Lower leg skin (tissue), 4 donors: ENCODE measurements around the gene PNMT. TPM values are rescaled to one million over a fixed set of nuclear protein-coding genes. Genes with fewer than 3 reads are reported as not detected.

Experiments used
- DNase-seq, 2 donors: peaks; one replicate each; pipeline ENCODE4 v3.0.0-alpha.2; 2019; ENCODE audit warnings: low spot score in 2 of 2
- H3K4me3 ChIP-seq: fragments of 200-600 bp; sonication (generic); 2 replicates; pipeline ENCODE4 v1.5.1; 2017; ENCODE audit warnings: mild to moderate bottlenecking, low read depth; ENCODE audit not compliant: poor library complexity, severe bottlenecking
- POLR2A ChIP-seq, 2 donors: fragments of 450-650 bp; IDR thresholded peaks; one replicate each; pipeline ENCODE4 v1.6.1; 2016 to 2017; ENCODE audit warnings: antibody characterized with exemption in 2 of 2, mild to moderate bottlenecking in 1 of 2, moderate library complexity in 1 of 2
- WGBS, 2 donors: methylation state at CpG; one replicate each; pipeline ENCODE4 v1.1.5; 2018; 5-methylcytosine and 5-hydroxymethylcytosine counted together
- intact Hi-C: fragments of 100-400 bp; cut with DNase I; formaldehyde crosslinking; loops from one replicate; pipeline ENCODE4 v1.15.0; 2023; ENCODE audit warnings: low total_unique reads
- total RNA-seq, 4 donors: library from RNA; depleted of rRNA; stranded (reverse); fragments of >200 nt; gene quantifications; one replicate each; pipeline ENCODE4 v1.1.0, GENCODE V29; 2016
- TF ChIP-seq, protein P1 (sequence below), 3 donors: fragments of 450-650 bp; IDR thresholded peaks; one replicate each; pipeline ENCODE4 v1.5.1; 2016; ENCODE audit warnings: antibody characterized with exemption in 3 of 3, mild to moderate bottlenecking in 3 of 3, moderate library complexity in 2 of 3

PNMT gene
- total RNA-seq, 4 donors from 2014 or later: 1.6 to 3.8 (median 1.9) TPM

DNA sequence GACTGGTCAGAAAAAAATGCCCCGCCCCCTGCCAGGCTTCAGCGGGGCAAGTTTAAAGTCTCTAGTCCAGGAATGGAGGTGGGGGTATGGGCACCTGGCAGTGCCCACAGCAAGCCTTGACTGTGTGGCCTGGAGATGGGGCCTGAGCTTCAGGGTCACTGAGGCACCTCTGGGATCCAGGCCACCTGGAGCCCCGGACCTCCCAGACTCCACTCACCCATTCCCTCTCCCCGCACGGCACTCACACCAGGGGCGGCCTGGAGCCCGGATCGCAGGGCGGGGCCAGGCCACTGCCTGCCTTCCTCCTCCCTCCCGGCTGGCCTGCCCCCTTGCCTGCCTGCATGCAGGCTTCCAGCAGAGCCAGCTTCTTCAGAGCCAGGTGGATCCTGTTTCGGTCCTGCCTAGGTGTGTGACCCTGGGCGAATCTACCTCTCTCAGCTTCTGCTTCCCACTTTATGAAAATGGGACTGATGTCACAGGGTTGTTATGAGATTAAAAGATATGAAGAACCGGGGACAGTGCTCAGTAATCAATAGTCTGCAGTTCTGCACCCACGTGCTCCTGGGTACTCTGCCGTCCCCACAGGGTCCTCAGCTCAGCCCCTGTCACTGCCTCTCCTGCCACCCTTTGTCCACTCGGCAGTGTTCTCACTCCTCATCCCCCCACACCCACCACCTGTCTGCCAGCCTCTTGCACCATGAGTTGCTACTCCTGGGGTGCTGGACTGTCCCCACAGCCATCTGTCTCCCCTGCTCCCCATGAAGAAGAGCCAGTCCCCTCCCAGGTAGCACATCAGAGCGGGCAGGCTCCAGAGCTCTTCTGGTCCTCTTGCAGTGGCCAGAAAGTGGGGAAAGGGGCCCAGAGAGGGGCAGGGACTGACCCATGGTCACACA lies 4.3 kb upstream of the PNMT start:
- no peak for DNase-seq
- H3K4me3 ChIP-seq: no peak overlapping the region
- TF ChIP-seq, protein P1, sequence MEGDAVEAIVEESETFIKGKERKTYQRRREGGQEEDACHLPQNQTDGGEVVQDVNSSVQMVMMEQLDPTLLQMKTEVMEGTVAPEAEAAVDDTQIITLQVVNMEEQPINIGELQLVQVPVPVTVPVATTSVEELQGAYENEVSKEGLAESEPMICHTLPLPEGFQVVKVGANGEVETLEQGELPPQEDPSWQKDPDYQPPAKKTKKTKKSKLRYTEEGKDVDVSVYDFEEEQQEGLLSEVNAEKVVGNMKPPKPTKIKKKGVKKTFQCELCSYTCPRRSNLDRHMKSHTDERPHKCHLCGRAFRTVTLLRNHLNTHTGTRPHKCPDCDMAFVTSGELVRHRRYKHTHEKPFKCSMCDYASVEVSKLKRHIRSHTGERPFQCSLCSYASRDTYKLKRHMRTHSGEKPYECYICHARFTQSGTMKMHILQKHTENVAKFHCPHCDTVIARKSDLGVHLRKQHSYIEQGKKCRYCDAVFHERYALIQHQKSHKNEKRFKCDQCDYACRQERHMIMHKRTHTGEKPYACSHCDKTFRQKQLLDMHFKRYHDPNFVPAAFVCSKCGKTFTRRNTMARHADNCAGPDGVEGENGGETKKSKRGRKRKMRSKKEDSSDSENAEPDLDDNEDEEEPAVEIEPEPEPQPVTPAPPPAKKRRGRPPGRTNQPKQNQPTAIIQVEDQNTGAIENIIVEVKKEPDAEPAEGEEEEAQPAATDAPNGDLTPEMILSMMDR (IDR thresholded peaks at IDR 0.05): no peak
- TF ChIP-seq POLR2A (IDR thresholded peaks at IDR 0.05): no peak
- intact Hi-C loops: no loop called here
- WGBS, 2 donors: 33 to 41% methylated on average over 16 to 17 of the region's 17 CpGs

DNA sequence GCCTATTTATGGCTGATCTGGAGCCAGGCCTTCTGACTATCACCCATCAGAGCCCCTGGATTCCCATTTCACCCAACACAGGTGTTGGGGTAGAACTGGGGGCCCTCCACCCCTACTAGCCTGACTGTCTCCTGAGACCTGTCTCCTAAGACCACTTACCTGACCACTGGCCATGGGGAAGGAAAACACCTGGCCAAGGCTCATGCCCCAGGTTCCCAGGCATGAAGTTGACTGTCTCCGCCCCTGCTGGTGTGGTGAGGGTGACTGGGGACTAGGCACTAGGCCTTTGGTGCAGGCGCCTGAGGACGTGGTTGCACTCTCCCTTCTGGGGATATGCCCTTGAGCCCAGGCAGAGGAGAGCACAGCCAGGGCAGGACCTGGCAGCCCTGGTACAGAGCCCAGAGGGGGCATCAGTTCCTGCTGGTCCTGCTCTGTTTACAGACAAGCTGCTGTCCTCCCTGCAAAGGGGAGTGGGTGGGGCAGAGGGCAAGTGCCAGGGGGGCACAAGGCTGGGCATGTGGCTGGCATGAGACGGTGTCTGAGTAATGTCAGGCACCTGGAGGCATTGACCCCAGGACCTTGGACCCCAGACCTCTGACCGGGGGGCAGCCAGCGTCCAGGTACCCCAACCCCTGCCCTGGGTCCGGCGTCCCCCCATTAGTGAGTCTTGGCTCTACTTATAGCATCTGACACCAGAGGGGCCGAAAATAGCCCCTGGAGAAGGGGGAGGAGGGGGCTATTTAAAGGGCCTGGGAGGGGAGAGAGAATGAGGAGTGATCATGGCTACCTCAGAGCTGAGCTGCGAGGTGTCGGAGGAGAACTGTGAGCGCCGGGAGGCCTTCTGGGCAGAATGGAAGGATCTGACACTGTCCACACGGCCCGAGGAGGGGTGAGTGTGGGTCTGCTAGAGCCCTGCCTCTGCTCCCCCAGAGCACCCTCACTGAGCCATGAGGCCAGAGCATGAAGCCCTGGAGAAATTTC lies 3.4 kb upstream of the PNMT start, which contains the start of gene TCAP:
Gene TCAP, plus strand, starts transcription at position 769 of the 981 bp plus-strand sequence. Its CDS starts 11 bp downstream, at position 780.
- H3K4me3 ChIP-seq: no peak within 1 kb of the TSS
- no peak for DNase-seq
- intact Hi-C loops: no loop called here
- 45 to 54% methylated on average over 11 to 15 of the region's 15 CpGs for WGBS, 2 donors
- TF ChIP-seq, protein P1 (IDR thresholded peaks at IDR 0.05): no peak
- no peak for TF ChIP-seq POLR2A (IDR thresholded peaks at IDR 0.05)

DNA sequence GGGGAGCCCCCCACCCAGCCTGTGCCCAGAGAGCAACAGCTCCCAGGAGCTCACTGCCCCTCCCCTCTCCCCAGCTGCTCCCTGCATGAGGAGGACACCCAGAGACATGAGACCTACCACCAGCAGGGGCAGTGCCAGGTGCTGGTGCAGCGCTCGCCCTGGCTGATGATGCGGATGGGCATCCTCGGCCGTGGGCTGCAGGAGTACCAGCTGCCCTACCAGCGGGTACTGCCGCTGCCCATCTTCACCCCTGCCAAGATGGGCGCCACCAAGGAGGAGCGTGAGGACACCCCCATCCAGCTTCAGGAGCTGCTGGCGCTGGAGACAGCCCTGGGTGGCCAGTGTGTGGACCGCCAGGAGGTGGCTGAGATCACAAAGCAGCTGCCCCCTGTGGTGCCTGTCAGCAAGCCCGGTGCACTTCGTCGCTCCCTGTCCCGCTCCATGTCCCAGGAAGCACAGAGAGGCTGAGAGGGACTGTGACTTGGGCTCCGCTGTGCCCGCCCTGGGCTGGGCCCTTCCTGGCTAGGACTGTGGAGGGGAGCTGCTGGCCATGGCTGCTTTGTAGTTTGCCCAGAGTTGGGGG lies 2.5 kb upstream of the PNMT start:
- no peak for DNase-seq
- H3K4me3 ChIP-seq: no peak overlapping the region
- WGBS, 2 donors: 46 to 54% methylated on average over 17 of the region's 17 CpGs
- TF ChIP-seq POLR2A (IDR thresholded peaks at IDR 0.05): no peak
- TF ChIP-seq, protein P1 (IDR thresholded peaks at IDR 0.05): no peak
- intact Hi-C loops: no loop called here

DNA sequence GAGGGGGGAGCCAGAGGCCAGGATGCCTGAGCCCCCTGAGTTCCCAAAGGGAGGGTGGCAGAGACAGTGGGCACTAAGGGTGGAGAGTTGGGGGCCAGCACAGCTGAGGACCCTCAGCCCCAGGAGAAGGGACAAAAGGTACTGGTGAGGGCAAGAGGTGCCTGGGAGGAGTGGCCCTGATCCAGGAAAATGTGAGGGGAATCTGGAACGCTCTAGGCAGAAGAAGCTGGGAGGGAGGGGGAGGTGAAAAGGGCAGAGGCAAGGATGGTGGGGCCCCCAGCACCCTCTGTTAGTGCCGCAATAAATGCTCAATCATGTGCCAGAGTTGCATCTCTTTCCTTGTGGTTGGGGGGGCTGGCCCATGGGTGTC lies 2.0 kb upstream of the PNMT start:
- H3K4me3 ChIP-seq: no peak overlapping the region
- intact Hi-C loops: no loop called here
- WGBS, 2 donors: 41 to 52% methylated on average over 2 of the region's 2 CpGs
- TF ChIP-seq, protein P1 (IDR thresholded peaks at IDR 0.05): no peak
- no peak for TF ChIP-seq POLR2A (IDR thresholded peaks at IDR 0.05)
- no peak for DNase-seq

DNA sequence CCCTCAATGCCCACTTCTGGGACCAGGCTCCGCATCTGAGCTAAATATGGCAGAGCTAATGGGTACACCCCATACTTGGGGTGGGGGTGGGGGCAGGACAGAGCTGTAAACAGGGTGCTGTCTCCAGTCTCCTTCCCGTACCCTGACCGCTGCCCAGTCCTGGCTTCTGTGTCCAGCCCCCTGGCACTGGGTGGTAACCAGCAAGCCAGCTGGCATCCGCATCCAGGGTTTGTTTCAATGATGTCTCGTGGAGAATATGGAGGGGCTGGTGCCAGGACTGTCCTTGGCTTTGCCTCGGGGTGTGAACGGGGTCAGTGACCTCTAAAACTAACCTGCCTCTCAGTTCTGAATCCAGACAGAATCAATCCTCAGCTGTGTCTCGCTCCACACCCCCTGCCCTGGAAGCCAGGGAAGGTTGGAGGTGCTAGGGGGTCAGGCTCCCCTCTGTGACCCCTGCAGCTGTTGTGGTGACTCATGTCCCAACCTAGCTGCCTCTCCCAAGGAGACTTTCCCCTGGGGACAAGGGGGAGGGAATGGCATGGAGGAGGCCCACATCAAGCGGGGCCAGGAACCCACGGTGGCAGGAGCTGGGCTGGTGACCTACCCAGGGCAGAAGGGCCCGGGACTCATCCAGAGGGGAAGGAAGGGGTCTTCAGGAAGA lies 1.5 kb upstream of the PNMT start:
- DNase-seq: no peak
- TF ChIP-seq, protein P1 (IDR thresholded peaks at IDR 0.05): no peak
- TF ChIP-seq POLR2A (IDR thresholded peaks at IDR 0.05): no peak
- WGBS, 2 donors: 40 to 61% methylated on average over 9 to 11 of the region's 11 CpGs
- intact Hi-C loops: no loop called here
- H3K4me3 ChIP-seq: no peak overlapping the region
